ENCODE results near the gene SORBS1.

SORBS1 gene

DNA sequence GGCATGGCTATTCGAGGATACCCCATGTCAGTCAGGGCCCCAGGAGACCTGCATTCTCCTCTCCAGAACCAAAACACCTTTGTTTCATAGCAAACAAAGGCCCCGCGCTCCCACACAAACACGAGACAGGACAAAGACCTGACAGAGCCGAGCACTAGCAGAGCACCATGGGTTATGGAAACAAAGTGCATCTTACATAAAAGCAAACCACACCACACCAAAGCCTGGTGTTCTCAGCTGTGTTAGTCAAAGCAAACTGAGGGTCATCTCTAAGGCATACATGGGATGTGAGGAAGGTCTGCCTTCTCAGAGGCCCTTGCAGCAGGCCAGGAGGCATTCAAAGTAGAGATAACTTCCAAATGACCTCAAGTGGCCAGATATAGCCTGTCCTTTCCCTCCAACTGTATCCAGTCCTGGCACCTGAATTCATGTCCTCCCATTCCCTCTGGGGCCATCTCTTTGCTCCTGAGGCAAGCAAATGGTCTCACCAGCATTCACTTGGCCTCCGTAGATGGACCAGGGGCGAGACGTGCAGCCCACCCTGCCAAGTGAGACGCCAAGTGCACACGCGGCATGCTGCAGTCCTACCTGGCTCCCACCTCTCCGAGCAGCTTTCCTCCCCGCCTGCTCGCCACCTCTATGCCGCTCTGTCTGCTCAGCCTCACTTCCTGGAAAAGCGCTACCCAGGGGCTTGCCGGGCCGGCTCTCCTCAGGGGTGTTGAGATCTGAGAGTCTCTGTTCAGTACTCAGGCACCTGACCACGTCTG is 225.1 kb downstream of the SORBS1 start:
- DNase-seq, result no peak

DNA sequence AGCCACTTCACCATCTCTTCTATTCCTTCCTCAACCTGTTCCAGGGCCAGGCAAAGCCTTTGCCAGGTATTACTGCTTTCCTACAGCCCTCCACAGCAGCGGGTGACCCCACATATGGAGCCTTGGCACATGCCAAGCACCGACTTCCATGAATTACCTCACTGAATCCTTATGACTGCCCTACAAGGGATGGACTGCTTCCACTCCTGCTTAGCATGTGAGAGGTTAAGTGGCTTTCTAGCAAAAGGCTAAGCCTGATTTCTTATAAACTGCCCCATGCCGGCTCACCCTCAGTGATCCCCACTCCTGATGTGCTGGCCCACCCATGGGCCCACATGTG is 226.4 kb downstream of the SORBS1 start:
- DNase-seq, result no peak

DNA sequence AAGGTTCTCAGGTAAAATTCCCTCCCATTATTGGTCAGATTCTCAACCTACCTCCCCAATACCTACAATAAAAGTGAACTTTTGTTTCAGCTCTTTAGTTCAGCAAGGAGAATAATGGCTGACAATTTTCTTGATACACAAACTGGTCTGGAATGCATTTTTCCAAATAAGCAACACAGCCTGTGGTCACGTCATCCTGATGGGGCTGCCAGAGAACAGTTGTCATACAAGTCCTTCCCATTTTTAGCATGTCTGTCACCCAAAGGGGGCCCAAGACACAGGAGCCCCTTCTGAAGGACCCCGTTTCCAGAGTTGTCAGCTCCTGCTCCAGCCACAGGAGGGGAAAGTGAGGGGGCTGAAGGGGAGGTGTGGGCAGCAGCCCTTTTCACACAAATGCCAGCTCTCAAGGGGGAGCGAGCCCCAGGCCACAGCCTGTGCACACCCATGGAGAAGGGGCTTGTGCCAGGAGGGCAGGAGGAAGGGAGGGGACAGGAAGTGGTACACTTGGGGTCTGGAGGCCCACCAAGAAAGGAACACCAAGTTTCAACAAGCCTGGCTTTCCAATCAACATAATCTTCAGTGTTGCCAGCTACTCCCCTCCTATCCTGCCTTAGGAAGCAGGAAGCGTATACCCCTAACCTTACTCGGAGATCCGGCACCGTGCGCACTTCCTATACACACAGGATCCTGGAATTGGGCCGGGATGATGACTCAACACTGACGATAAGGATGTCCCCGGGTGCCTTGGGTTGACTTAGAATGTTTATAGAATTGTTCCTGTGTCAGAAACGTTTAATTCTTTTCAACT is 227.0 kb downstream of the SORBS1 start:
- DNase-seq, result no peak

DNA sequence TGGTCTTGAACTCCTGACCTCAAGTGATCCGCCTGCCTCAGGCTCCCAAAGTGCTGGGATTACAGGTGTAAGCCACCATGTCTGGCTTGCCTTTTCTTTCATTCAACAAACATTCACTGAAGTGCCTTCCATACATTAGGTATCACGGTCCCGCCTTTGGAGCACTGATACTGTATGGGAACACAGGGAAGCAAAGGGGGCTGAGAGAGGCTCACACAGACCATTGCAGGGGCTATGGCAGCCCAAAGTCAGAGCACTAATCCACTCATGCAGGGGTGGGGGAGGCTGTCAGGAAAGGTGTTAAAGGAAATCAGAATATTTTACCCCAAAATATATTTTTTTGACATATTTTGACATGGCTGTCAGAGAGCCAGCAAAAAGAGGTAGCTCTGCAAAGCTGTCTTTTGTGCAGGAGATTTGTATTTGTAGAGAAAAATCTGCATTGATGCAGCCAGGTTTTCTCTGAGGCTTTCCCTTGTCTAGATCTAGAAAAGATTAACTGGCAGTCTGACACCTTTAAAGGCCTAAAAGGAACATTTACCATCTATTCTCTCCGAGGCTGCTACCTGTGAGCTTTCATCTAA is 228.4 kb downstream of the SORBS1 start:
- no peak for DNase-seq

DNA sequence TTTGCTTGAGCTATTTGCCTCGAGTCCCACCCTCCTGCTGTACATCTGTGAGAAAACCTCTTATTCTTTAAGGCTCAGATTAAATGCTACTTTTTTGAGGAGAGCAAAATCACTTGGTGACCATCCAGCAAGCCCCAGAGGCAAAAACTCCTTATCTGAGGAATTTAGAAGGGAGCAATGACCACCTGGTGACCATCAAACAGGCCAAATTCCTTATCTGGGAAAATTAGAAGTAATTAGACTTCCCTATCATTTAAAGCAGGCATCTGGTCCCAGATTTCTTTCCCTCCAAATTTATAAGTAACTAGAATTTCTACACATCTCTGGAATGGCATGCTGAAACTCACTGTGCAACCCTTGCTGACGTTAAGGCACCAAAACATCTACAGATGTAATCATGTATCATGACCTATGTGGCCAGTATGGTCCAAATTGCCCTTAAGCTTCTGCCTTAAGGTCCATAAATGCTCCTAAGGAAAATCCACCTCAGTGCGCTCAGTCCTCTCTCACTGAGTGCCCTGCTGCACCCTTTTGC is 229.5 kb downstream of the SORBS1 start:
- DNase-seq, result no peak

DNA sequence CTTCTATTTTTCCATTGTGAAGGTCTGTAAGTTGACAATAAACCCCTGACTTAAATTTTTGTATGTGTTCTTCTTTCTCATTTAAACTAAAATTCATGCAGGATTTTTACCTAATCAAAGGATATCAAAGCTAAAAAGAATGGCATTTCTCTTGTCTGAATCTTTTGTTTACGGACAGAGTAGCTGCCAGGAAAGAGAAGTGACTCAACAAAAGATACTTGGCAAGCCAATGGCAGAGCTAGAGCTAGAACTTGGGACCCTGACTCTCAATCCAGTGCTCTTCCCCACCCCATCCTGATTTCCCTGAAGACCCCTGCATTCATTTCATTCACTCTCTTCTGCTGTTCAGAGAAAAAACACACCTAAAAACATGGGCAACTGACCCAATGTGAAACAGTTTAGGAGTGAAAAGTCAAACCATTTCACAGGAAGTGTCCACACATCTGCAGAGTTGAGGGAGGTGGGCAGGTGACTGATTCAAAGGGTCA is 230.2 kb downstream of the SORBS1 start:
- DNase-seq, result no peak

DNA sequence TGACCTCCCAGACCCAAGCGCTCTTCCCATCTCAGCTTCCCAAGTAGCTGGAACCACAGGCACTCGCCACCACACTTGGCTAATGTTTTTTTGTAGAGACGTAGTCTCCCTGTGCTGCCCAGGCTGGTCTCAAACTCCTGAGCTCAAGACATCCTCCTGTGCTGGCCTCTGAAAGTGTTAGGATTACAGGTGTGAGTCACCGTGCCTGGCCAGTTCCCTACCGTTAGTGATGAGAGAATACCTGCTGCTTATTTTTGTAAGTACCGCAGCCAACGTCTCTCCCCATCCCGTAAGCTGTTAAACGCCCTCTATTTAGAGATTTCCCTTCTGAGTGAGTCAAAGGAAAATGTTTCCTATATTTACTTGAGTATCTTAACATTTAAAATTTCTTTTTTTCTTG is 231.9 kb downstream of the SORBS1 start:
- no peak for DNase-seq

DNA sequence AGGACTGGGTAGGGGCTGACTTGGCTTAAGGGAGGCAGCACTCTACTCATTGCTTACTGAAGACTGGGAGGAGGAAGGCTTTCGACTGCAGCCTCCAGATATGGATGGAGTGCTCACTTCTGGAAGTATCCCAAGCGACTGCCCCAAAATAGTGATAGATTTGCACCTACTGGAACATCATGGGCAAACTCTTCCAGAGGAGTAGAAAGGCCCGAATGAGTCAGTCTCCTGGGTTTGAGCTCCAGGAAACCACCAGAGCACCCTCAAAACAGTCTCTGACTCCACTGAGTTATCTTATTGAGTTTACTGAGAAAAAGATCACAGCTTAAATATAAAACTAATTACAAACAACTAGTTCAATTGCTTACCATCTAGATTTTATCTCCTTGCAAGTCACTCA is 233.2 kb downstream of the SORBS1 start:
- no peak for DNase-seq

DNA sequence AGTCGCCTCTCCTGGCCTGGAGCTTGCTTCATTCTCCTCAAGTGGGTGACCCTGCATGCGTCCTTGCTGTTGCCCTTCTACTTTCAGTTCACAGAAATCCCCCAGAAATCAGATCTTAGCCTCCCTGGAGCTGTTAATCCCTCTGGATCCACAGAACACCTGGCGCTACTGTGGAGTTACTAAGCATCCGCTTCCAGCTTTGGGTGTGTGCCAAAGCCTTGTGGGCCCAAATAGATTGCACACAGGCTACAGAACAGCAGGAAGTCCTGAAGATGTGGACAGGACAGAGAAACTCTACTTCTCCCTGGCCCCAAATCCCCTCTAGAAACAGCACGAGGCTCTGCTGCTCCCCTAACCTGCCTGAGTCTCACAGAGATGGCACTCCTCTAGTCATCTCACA is 233.8 kb downstream of the SORBS1 start:
- peak in 1 of 2 experiments; percentile 2 for DNase-seq

DNA sequence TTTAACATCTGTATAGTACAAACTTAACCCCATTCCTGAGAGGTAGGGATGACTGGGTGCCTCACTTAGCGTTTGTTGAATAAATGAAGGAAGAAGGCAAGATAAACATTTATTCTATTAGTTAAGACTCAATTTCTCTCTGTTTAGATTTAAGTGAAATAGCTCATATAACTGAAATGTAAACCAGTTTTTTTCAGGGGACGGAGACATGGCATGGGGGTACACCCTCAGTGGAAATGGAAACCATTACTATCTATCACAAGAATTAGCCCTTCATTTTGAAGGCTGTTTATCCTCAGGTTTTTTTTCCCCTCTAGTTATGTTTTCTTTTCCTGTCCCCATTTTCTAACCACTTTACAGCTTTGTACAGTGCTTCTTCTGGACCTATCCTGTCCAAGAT is 234.8 kb downstream of the SORBS1 start:
- no peak for DNase-seq

DNA sequence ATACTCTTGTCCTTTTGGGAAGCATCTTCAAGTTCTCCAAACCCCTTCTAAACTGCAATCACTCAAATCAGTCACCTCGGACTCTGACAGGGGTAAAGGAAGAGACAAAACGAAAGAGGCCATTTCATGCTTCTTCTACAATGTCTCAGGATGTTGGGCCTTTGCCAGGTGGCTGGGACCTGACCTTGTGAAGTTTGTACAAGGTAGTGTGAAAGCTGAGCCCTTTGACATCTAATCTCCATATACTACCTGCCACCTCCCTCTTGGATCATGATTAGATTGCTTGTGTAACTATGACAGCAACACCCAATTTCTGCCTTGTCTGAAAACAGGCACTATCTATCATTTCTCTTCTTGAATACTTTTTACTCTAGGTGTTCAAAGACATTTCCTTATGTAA is 235.3 kb downstream of the SORBS1 start:
- DNase-seq, result no peak

DNA sequence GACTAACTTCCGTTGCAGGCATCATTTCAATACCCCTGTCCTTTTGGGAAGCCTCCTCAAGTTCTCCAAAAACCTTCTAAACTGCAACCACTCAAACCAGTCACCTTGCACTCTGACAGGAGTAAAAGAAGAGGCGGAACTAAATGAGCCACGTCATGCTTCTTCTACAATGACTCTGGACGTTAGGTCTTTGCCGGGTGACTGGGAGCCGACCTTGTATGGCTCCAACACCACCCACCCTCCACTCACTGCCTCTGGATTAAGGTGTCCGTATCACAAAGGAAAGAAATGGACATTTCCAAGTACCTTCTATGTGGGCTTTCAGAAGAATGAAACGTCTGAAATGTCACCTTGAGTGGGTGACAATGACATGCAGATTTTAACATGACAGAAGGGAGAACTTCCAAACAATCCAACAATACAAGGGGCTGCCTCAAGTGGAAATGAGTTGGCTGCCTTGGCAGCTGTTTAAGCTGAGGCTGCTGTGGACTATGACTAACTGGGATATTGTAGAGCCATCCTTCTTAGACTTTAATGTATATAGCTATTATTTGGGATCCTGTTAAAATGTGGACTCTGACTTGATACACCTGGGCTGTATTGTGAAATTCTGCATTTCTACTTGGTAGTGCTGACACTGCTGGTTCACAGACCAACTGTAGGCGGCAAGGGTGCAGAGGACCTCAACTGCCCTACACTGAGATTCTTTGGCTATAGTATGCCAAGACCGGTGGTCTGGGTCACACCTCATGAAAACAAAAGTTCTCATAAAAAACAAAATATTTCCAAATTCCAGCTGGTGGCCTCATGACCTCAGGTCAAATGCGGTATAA is 236.5 kb downstream of the SORBS1 start:
- DNase-seq, result no peak

DNA sequence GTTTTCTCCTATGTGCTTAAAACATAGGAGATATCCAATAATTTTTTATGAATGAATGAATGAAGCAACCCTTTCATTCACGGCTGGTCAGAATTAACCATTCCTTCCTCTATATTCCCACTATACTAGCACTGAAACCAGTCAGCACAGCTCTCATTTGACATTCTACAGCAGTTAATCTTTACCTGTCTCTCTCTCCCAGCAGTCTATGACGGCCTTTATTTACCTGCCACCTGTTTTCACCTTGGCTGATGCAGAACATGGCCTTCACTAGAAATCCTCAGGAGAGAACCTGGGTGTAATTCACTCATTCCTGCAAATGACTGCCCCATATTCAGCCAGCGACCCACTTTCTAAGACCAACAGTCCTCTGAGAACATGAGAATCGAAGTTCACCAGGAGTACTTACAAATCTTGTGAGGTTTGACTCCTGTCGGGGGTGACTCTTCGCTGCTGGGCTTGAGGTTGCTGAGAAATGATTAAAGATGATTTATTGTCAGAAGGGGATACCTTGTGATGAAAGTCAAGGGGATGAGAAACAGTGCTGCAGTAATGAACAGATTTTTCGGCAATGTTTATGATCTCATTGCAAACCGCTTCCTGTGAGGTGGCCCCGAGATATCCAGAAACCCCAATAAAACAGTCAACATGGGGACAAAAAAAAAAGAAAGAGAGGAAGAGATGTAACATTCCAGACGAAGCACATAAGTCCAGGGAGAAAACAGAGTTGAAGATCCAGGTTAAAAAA is 239.4 kb downstream of the SORBS1 start:
- DNase-seq, result no peak

DNA sequence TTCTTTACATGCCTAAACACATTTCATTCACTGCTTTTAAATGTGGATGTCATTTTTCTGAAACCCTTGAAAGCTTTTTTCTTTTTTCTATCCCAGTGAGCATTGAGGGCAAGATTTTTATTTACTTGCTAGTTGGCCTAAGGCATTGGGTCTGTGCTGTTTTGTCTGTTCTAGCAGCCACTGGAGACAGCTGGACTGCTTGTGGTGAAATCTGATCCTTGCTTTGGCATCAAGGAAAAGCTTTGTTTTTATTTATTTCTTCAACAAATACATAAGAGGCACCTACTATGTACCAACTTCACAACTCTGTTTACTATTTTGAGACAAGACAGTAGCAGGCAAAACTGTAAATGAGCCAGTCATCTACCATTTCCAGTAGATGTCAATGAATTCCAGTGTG is 241.9 kb downstream of the SORBS1 start:
- peak in 1 of 2 experiments; percentile 3 for DNase-seq

DNA sequence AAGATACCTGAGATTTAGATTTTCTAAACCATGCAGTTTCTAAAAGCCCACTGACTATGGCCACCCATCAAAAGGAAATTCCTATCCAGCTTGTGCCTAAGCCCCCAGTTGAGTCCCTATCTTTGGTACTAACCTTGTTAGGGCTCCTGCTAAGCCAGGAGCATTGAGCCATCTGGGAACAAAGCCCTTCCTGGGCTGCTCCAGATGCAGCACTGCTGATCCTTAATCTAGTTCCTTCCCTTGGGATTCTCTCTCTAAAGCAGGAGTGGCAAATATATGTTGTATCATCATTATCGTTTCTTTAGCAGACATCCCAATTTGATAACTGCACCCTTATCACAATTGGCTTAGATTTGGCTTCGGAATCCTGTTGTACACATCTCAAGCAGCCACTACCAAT is 245.7 kb downstream of the SORBS1 start:
- no peak for DNase-seq

DNA sequence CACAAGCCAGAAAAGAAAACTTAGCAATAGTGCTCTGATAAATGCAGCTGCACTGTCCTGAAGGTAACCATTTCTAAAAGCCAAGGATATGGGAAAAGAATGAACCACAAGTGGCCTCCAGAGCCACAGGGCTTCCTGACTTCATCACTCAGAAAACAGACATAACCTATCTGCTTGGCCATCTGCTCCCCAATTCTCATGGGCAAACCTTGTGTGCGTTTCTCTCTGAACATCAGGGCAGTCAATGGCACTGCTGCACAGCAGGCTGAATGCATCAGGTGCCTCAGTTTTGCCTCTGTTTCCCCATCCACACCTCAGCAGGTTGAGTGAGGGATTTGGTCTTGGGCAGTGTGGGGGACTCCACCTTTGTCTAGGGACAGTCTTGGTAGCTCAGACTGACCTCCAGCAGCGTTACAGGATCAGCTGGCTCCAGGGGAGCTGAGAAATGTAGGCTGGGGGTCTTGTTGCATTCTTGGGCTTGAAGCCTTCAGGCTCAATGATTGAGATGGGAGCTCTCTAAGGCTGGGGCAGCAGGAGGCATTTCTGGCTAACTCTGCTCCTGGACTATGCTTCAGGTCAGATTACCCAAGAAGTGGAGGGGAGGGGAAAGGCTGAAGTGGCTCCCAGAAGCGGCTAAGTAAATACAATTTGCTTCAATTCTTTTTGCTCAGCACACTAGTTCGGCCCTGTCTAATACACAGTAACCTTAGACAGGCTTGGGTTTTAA is 246.8 kb downstream of the SORBS1 start:
- DNase-seq, result no peak

DNA sequence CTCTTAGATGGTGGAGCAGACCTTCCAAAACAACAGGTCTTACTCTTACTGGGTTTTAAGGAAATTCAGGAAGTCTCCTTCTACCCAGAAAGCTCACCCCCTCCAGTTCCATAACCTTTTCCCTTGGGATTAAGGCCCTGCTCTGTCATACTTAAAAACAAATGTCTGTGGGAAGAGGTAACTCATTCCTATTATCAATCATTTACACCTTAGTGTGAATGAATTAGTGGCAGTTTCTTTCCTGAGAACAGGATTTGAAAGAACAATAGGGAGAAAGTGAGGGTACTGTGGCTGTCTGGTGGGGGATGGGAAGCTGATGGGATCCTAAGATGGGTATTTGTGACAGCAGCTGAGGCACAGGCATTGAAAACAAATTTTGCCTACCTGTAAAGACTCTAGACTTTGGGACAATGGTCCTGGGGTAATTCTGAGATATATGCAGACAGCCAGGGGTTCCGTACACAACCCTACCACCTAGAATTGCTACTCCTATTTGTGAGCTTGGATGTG is 248.1 kb downstream of the SORBS1 start:
- DNase-seq, result peak in 1 of 2 experiments; percentile 2

DNA sequence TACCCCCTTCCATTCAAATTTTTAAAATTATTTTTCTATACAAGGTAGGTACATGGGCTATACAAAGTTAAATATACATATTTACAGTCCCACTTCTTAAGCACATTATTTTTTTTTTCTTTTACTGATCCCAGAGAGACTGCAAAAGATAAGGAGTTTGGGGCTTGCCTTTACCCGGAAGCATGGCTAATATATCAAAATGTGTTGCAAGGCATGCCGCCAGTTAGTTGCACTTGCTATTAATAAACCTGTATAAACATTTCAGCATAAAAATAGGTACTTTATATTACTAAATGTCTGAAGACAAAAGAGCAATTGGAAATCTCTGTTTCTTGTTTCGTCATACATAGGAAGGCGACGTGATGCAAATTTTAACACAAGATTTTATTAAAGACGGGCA is 248.9 kb downstream of the SORBS1 start:
- no peak for DNase-seq

DNA sequence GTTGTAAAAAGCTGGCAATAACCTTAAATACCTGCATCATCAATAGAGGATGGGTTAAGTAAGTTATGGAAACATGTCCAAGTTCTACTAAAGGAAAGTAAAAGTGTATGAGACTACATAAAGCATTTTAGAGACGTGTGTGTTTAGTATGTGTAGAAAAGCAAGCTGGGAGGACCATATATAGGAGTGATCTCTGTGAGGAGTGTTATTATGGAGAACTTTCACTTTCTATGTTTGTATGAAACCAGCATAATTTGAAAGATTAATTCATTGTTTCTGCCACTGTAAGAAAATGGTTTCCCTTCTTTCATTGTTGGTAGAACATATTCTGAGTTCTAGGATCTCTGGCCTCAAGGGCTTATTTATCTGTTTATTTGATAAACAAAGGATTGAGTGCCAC is 251.2 kb downstream of the SORBS1 start:
- no peak for DNase-seq

DNA sequence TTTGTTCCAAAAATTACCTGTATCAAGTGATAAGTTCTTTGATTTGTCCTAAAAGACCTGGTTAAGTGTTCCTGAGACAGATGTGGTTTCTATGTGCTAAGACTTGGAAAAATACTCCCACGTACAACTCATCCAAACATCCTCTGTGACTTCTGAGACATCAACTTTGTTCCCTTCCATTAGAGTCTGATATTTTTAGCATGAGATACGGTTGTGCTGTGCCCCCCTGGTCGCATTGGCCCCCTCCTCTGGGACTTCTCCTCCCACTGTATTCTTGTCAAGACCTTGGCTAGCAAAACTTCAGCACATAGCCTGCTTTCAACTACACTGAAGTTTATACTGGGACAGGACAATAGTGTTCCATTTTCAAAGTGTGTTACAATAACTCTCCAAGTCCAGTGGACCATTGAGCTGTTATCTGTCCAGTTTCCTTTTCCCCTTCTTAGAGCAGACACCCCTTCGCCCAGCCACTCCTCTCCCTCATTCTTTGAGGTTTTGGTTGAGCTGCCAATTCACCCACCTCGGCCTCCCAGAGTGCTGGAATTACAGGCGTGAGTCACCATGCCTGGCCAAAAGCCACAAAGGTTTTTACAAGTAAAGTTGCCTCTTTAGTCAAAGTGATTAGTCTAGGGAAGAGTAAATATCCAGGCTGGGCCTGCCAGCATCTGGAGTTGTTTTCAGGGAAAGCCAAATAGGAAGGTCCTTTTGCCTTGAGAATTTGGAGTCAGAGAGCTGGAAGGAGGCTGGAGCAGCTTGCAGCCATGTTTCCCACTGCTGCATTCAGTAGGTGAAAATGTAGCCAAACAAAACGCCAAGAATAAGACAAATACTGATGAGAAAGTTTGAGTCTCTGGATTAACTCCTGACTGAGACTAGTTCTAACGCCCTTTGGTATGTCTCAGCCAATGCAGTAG is 252.5 kb downstream of the SORBS1 start:
- no peak for DNase-seq

Data from NCI-H526 (cell line).